Cerebellar nuclear complex (tissue), 1 donor: ENCODE results near the gene NTPCR.

Source experiments
- DNase-seq, 2 experiments: peaks; one replicate each; lab custom pipeline; 2025; lab: John Stamatoyannopoulos, UW

NTPCR gene

DNA sequence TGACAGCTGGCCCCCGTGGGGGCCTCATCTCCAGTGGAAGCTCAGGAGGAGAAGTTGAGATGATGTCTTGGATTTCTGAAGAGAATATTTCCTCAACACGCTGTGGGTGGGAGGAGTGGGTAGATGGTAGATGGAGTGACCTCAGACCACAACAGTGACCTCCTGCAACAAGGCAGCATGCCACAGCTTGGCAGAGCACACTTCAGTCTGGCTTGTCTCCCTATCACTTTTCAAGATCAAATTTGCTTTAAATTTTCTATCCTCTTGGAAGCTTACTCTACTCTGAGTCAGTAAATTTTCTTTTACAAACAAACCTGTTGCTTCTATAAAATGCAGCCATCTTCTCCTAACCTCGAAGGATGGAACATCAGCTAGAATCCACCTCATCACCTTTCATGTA, 59.7 kb downstream of the NTPCR start:
- DNase-seq: no peak

DNA sequence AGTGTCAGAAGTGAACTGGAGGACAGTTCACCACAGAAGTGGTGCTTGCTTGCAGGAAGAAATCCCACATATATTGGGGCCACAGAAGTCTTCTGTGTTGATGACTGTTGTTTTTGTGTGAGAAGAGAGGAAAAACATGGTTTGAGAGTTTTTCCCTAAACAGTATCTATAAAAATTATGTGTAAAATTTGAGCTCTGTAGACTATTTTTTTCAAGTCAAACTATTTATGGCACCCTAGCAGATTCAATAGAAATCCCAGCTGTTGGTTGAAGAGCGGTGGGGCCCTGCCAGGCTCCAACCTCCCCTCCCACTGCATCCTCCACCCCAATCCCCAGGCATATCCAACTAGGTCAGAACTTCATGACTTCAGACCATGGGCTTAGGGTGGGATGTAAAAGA, 61.6 kb downstream of the NTPCR start:
- DNase-seq: no peak

DNA sequence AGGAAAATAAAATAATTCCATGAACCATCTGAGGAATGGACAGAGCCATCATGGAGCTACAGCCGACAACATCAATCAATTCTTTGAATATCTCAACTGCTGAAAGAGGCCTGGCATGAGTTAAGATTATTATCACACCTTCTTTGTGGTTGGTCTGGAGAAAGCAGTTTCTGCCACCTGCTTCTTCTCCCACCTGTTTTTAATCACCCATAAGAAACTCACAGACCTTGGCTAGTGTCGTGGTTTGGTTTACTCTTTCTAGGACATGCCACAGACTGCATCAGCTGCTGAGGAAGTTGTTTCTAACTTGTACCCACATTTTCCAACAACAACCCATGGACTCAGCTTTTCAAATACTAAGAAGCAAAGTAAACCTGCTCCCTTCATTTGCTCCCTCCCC, 65.6 kb downstream of the NTPCR start:
- DNase-seq: no peak

DNA sequence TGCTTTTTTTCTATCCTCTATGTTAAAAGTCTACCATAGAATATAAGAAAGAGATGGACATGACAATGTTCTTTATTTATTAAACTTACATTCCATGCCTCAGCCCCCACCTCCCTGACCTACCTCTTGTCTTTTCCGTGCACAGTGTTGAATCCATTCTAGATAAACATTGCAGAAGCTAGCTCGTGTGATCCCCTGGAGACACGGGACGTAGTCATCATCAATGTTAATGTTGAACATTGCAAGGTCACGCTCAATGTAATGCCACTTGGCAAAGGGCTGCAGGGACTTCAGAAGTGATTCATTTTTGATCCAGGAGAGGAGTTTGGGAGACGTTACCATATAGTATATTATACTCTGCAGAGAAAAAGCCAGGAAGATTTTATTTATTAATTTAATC, 66.4 kb downstream of the NTPCR start:
- DNase-seq: no peak

DNA sequence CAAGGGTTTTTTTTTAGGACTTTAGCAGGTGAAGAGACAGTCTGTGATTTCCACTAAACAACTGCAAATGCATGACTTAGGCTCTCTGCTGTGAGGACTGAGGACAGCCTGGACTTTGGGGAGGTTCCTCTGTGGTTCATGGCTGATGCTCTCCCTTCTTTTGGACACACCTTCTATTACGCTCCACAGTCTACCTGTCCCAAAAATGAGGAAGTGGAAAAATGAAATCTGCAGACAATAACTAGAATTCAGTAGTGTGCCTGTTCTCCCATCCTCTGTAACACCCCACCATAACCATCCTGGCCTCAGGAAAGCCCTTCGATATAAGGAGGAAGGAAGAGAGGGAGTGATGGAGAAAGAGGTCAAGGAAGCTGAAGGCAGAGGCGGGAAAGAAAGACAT, 68.7 kb downstream of the NTPCR start:
- no peak for DNase-seq

DNA sequence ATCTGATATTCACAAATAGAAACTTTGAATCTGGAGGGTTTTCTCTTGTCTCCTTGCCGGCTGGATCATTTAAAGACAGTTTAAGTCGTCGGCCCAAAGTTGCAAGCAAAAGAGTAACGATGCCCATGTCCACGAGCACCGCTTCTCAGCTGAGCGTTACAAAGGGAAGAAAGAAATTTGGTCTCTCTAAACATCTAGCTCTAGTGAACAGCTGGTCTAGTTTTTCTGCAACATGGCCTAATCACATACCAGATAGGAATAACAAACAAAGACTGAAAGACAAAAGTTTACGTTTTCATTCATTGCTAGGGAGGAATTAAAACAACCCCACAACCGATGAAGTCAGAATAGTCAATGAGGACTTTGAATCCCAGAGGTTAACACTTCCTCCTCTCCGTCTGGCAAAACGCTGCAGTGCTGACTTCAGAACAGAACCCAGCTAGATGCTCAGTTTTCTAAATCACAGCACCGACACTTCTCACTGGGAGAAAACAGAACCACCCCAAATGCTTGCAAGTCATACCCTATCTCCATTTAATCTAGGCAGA, 69.4 kb downstream of the NTPCR start:
- no peak for DNase-seq

DNA sequence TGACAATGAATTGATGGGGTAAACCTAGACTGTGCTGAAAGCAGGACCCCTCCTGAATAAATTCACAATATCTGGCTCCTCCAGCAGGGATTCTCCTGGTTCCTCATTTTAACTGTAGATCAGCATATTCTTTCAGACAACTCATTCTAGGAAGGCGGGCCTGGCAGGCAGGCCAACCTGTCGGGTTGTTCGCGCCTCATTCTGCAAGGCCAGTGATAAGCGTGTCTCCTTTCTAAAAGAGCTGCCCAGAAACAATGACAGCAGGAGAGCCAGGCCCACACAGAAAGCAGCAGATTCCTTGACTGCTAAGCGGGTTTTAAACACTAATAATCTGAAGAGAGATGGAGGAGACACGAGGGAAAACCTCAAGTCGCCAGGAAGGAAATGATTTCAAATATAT, 70.0 kb downstream of the NTPCR start:
- no peak for DNase-seq

DNA sequence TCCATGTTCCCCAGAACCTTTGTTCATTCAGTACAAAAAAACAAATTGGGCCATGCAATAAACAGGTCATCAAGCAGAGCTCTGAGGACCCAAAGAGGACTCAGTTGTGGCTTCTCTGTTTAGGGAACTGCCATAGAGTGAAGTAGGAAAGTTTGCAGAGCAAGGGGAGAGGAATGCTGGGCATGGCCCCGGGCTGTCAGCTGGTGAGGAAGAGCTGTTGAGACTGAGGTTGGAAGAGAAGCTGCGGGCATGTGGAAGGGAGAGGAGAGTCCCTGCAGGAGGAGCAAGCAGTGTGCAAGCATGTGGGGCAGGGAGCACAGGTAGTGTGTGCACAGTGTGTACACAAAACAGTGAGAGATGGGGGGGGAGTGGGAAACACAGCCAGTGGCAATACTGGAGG, 71.8 kb downstream of the NTPCR start:
- no peak for DNase-seq

DNA sequence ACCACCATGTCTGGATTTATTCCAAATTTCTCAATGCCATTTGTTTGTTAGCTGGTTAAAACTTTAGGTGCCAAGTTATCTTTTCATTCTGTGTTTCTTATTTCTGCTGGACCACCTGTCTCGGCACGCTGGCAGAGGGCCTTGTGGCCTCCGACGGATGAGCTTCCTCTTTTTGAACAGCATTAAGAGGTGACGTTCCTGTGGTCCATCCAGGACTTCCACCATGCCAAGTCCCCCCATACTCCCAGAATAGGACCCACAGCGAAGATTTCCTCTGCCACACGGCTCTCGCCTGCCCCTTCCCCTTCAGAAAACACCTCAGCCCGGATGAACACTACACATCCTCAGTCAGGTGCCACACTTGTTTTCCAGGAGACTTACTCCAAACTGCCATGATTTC, 73.8 kb downstream of the NTPCR start:
- no peak for DNase-seq

DNA sequence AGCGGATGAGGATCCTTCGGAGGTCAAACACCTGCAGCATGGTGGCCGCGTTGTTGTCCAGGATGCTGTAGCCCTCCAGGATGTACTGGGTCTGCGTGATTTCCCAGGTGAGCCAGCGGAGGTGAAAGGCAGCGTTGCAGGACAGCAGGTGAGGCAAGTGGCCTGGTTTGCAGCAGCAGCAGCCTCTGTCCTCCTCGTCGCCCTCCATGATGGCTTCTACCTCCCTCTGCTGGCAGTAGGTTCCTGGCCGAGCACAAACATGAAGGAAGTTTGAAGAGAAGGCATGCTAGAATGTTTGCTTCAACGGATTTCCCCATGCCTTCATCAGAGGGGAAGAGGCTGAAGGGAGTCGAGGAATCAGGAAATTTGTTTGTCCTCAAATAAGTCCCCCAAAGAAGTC, 74.7 kb downstream of the NTPCR start:
- no peak for DNase-seq

DNA sequence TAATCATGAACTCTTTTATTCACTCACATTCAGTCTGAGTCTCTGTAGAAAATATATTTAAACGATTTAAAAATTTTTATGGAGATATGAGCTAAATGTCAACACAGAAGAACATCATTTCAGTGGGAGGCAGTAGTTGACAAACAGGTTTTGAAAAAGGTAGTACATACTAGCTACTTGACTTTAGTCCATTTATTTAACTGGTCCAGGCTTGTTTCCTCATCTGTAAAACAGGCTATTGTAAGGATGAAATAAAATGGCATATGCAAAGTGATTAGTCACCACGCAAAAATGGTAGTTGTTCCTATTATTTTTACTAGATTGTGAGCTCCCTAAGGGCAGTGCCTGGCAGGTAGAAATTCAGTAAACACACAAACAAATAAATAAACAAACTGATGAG, 75.2 kb downstream of the NTPCR start:
- DNase-seq: no peak

DNA sequence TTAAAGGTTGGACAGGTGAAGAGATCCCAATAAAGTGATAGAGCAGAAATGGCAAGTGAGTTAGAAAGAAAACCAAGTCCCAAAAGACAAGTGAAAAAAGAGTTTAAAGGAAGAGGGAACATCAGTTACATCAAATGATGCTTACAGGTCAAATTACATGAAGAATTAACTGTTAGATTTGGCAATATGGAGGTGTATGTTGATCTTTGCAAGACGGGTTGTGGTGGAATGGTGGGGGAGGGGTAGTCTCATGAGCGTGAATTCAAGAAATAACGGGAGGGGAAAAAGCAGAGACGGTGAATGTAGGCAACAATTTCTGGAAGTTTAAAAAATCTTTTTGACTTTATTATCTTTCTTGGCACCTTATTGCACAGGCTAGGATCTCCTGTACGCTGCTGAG, 76.6 kb downstream of the NTPCR start:
- DNase-seq: no peak

DNA sequence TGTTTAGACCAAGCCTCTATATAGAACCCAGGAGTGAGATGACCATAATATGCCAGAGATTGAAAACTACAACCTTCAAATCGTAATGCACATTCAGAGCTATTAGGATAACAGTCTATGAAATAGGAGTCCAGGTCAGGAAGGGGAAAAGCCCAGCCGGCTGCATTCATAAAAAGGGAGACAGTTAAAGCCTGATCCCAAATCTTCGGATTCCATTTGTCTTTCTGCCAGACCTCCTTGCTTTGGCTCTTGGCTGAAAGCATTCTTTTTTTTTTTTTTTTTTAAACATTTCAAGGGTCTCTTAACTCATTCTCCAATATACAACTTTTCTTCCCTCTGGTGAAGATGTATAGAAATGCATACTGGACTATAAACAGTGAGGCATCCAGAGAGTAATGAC, 81.1 kb downstream of the NTPCR start:
- DNase-seq: no peak

DNA sequence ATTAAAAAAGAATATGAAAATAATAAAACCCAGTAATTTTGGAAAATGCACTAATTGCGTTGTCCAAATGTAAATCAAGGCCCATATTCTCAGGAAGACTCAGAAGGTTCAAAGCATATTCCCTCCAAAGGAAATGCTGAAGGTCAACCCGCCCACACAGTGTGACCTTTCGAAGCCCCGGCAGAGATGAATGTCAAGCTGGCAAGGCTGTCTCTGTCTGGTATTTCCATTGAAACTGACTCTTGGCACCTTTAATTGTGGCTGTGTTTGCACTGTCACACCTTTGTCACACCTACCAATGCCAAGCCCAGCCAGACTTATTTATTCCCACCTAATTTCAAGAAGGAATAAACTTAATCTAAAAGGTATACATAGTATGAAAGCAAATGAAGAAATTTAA, 82.5 kb downstream of the NTPCR start:
- no peak for DNase-seq

DNA sequence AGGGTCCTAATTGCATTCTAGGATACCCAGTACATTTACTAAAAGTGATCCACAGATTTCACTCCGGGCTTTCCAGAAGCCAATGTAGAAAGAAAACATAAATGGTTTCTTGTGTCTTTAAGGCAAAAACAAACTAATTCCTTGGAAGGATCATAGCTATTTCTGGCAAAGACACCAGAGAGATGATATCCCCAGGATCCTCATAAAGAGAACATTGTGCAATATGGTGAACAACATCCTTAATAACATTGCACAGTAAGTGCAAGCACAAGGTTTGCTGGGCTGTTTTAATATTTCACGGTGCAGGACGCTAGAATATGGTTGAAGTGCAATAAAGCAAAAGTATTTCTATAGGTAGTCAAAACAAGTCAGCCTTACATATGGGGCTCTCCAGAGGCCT, 83.0 kb downstream of the NTPCR start:
- no peak for DNase-seq
